Stomach (tissue), 9 donors: ENCODE results near the gene SLC35C1. TPM values are rescaled to one million over a fixed set of nuclear protein-coding genes. Genes with fewer than 3 reads are reported as not detected.

ENCODE experiments used
- DNase-seq, 2 donors: peaks; one replicate each; pipeline versions ENCODE4 v3.0.0 to v3.0.0-alpha.2; 2013 to 2019
- H3K27ac ChIP-seq, 5 donors: fragments of 200-600 bp in 4 of 5; sonication (generic) in 4 of 5; one replicate each; pipeline ENCODE4 v1.5.1; 2013 to 2019; ENCODE audit warnings: mild to moderate bottlenecking in 1 of 5, moderate library complexity in 1 of 5
- H3K27me3 ChIP-seq, 3 donors: fragments of 200-600 bp; sonication (generic); one replicate each; pipeline ENCODE4 v1.5.1; 2017 to 2019; ENCODE audit warnings: mixed run types in 1 of 3
- H3K36me3 ChIP-seq, 4 donors: fragments of 200-600 bp; sonication (generic); 1 replicate in 3 of 4; 2 replicates in 1 of 4; pipeline ENCODE4 v1.5.1; 2016 to 2019
- H3K4me1 ChIP-seq, 4 donors: fragments of 200-600 bp; sonication (generic); one replicate each; pipeline ENCODE4 v1.5.1; 2016 to 2019
- H3K4me3 ChIP-seq, 4 donors: fragments of 200-600 bp; sonication (generic) in 3 of 4; one replicate each; pipeline ENCODE4 v1.5.1; 2016 to 2019; ENCODE audit warnings: mild to moderate bottlenecking in 1 of 4
- H3K9me3 ChIP-seq, 4 donors: fragments of 200-600 bp; sonication (generic); one replicate each; pipeline ENCODE4 v1.5.1; 2016 to 2019
- EP300 ChIP-seq: sonication (generic); formaldehyde crosslinking; IDR thresholded peaks from one replicate; pipeline ENCODE4 v1.6.1; 2017; ENCODE audit warnings: antibody characterized with exemption
- POLR2A ChIP-seq, 4 donors: fragments of 450-650 bp; IDR thresholded peaks; one replicate each; pipeline ENCODE4 v1.6.1; 2016; ENCODE audit warnings: antibody characterized with exemption in 4 of 4, control low read depth in 2 of 4, mild to moderate bottlenecking in 1 of 4, moderate library complexity in 1 of 4
- POLR2AphosphoS5 ChIP-seq, 3 donors: sonication (generic); formaldehyde crosslinking; IDR thresholded peaks; one replicate each; pipeline ENCODE4 v1.6.1; 2016; ENCODE audit warnings: antibody characterized with exemption in 3 of 3
- WGBS, 5 donors: extraction: QIAGEN DNeasy Blood & Tissue Kit in 3 of 5; methylation state at CpG; one replicate each; pipeline versions ENCODE4 v1.1.5 to v1.1.7; 2013 to 2018; 5-methylcytosine and 5-hydroxymethylcytosine counted together
- intact Hi-C: fragments of 100-400 bp; cut with DNase I; formaldehyde crosslinking; loops from one replicate; pipeline ENCODE4 v1.15.1; 2023; ENCODE audit warnings: low total_unique reads
- polyA plus RNA-seq, 3 donors: library from polyadenylated mRNA; stranded (reverse); fragments of 200-250 nt; gene quantifications; one replicate each; pipeline ENCODE4 v1.2.3, GENCODE V29; 2013
- total RNA-seq, 5 donors: library from RNA; depleted of rRNA; stranded (reverse); fragments of >200 nt; gene quantifications; one replicate each; pipeline versions ENCODE4 v1.1.0 to v1.2.3, GENCODE V29; 2014 to 2016
- TF ChIP-seq, protein P1 (sequence below), 7 experiments: fragments of 450-650 bp in 4 of 7; fragments of 200-600 bp in 3 of 7; sonication (generic) in 3 of 7; IDR thresholded peaks; one replicate each; pipeline ENCODE4 v1.5.1; 2016 to 2019; ENCODE audit warnings: antibody characterized with exemption in 7 of 7, control low read depth in 2 of 7, mild to moderate bottlenecking in 1 of 7
- donor health status: healthy with polysubstance abuse.
- donor health status: Bipolar disorder and iron deficiency.
- donor health status: healthy.

Gene SLC35C1
- total and polyA plus RNA-seq, 8 donors: 7.6 to 21.4 (median 9.4) TPM

DNA sequence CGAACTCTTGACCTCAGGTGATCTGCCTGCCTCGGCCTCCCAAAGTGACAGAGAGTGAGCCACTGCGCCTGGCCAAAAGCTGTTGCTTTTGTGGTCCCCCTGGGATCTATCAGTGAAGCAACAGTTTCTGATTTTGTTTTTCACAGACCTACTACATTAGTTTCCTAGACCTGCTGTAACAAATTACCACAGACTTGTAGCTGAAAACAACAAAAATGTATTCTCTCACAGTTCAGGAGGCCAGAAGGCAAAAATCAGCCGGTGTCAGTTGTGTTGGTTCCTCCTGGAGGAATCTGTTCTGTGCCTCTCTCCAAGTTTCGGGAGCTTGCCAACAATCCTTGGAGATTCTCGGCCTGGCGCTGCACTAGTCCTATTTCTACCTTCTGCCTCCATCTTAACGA, 8.5 kb upstream of the SLC35C1 start:
- Histone ChIP-seq H3K27ac (no peak overlapping the region), H3K9me3 (no peaks in the 10 kb centered on the region), H3K36me3 (no peaks in the 10 kb centered on the region), H3K27me3 (peaks cover 0 to 14% (median 0%) of the 10 kb centered on the region in 3 donors), H3K4me1 (peaks cover 0 to 7% (median 4%) of the 10 kb centered on the region in 4 donors), H3K4me3 (no peak overlapping the region)
- TF ChIP-seq, protein P1, sequence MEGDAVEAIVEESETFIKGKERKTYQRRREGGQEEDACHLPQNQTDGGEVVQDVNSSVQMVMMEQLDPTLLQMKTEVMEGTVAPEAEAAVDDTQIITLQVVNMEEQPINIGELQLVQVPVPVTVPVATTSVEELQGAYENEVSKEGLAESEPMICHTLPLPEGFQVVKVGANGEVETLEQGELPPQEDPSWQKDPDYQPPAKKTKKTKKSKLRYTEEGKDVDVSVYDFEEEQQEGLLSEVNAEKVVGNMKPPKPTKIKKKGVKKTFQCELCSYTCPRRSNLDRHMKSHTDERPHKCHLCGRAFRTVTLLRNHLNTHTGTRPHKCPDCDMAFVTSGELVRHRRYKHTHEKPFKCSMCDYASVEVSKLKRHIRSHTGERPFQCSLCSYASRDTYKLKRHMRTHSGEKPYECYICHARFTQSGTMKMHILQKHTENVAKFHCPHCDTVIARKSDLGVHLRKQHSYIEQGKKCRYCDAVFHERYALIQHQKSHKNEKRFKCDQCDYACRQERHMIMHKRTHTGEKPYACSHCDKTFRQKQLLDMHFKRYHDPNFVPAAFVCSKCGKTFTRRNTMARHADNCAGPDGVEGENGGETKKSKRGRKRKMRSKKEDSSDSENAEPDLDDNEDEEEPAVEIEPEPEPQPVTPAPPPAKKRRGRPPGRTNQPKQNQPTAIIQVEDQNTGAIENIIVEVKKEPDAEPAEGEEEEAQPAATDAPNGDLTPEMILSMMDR (IDR thresholded peaks at IDR 0.05): no peak
- no peak for TF ChIP-seq POLR2A (IDR thresholded peaks at IDR 0.05)
- no peak for TF ChIP-seq EP300
- no peak for TF ChIP-seq POLR2AphosphoS5 (IDR thresholded peaks at IDR 0.05)
- intact Hi-C loops: no loop called here
- DNase-seq: no peak
- 90 to 96% (median 94%) methylated on average over 7 to 8 of the region's 8 CpGs for WGBS, 5 donors

DNA sequence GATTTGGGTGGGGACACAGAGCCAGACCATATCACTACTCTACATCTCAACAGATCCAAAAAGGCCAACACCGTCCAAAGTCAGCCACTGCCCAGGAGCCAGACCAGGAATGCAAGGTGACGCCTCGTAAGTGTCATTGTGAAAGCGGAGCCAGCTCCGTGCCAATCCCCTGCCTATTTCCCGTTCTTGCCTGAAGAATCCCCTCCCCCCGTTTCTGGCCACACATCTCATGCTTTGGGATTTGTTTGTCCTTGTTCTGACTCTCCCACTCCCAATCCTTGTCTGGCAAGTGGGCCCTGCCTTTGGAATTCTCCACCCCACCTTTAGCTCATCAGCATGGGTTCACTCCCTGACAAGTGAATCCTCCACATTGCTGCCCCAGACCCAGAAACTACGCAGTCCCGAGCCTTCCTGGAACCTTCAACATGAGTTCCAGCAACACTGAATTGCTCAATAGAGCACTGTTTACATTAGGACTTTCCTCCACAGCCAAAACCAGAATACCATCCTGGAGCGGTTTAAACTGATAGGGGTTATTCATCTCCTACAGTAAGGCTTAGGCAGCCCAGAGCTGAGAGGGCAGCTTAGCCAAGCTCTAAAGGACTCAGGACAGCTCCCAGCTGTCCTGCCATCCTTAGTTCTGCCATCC, 6.0 kb upstream of the SLC35C1 start:
- no peaks in the 10 kb centered on the region for H3K9me3 ChIP-seq
- no peaks in the 10 kb centered on the region for H3K36me3 ChIP-seq
- H3K4me1 ChIP-seq: peaks cover 0 to 18% (median 9%) of the 10 kb centered on the region in 4 donors
- intact Hi-C loops: no loop called here
- DNase-seq: peak in 1 of 2 donors; percentile 25
- TF ChIP-seq POLR2A (IDR thresholded peaks at IDR 0.05): no peak
- TF ChIP-seq POLR2AphosphoS5 (IDR thresholded peaks at IDR 0.05): peak in 1 of 3 donors; percentile 10
- H3K4me3 ChIP-seq: no peak overlapping the region
- H3K27ac ChIP-seq: no peak overlapping the region
- no peaks in the 10 kb centered on the region for H3K27me3 ChIP-seq
- 70 to 75% (median 72%) methylated on average over 10 of the region's 10 CpGs for WGBS, 5 donors

DNA sequence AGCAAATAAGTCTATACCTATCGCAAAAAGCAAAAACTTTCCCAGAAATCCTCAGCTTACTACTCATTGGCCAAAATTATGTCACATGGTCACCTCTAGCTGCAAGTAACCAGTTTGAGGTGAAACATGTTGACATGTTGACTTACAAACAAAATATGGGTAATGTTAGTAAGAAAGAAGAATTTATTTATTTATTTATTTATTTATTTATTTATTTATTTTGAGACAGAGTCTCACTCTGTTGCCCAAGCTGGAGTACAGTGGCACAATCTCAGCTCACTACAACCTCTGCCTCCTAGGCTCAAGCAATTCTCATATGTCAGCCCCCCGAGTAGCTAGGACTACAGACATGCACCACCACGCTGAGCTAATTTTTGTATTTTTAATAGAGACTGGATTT, 5.4 kb upstream of the SLC35C1 start:
- no peak overlapping the region for H3K4me3 ChIP-seq
- peaks cover 0 to 16% (median 11%) of the 10 kb centered on the region in 4 donors for H3K4me1 ChIP-seq
- intact Hi-C loops: no loop called here
- no peaks in the 10 kb centered on the region for H3K27me3 ChIP-seq
- no peaks in the 10 kb centered on the region for H3K36me3 ChIP-seq
- 95 to 98% (median 97%) methylated on average over 3 of the region's 3 CpGs for WGBS, 5 donors
- H3K9me3 ChIP-seq: no peaks in the 10 kb centered on the region
- H3K27ac ChIP-seq: no peak overlapping the region
- DNase-seq: no peak
- TF ChIP-seq POLR2A (IDR thresholded peaks at IDR 0.05) (no peak), POLR2AphosphoS5 (IDR thresholded peaks at IDR 0.05) (no peak), EP300 (no peak)
- TF ChIP-seq, protein P1 (IDR thresholded peaks at IDR 0.05): no peak

DNA sequence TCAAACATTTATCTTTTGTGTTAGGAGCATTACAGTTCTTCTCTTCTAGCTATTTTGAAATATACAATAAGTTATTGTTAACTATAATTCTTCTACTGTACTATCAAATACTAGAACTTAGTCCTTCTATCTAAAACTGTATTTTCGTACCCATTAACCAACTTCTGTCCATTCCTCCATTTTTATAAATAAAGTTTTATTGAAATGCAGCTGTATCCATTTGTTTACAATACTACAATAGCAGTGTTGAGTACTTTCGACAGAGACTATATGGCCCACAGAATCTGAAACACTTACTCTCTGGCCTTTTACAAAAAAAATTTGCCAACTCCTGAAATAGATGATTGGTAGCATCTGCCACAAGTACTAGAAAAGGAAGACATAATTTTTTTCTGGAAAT, 4.7 kb upstream of the SLC35C1 start:
- TF ChIP-seq EP300: no peak
- TF ChIP-seq POLR2AphosphoS5 (IDR thresholded peaks at IDR 0.05): no peak
- TF ChIP-seq, protein P1 (IDR thresholded peaks at IDR 0.05): no peak
- TF ChIP-seq POLR2A (IDR thresholded peaks at IDR 0.05): no peak
- DNase-seq: no peak
- intact Hi-C loops: no loop called here
- H3K27me3 ChIP-seq: no peaks in the 10 kb centered on the region
- peaks cover 0 to 16% (median 10%) of the 10 kb centered on the region in 4 donors for H3K4me1 ChIP-seq
- no peak overlapping the region for H3K27ac ChIP-seq
- no peaks in the 10 kb centered on the region for H3K36me3 ChIP-seq
- WGBS, 5 donors: 90 to 97% (median 91%) methylated on average over 2 of the region's 2 CpGs
- H3K4me3 ChIP-seq: no peak overlapping the region
- no peaks in the 10 kb centered on the region for H3K9me3 ChIP-seq

DNA sequence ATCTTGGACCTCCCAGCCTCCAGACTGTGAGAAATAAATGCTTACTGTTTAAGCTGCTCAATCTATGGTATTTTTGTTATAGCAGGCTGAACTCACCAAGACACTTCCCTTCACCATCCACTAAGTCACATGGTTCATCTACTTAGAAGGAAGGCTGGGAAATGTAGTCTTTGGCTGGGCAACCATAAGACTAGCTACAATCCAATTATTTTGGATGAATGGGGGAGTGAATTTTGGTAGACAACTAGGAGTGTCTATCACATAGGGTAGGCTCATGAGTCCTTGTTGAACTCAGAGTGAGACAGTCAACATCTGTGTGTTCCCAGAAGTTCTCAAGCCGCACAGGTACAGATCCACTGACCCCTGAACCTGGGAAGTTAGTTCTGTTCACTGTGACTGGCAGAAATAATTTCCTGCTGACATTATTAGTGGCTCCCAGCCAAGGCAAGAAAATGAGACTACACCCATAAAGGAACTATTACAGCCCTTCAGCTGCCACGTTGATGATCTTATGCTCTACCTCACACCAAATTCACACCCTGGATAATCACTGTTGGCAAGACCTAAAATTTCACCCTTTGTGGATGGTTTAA, 3.1 kb upstream of the SLC35C1 start:
- H3K27ac ChIP-seq: peak overlapping the region in 4 of 5 donors; percentile 21 to 67 (median 47)

More for the DNA sequence above, 3.1 kb upstream of the SLC35C1 start:
- 36 to 53% (median 42%) methylated on average over 2 of the region's 2 CpGs for WGBS, 5 donors
- Histone ChIP-seq H3K4me3 (no peak overlapping the region), H3K36me3 (no peaks in the 10 kb centered on the region), H3K9me3 (no peaks in the 10 kb centered on the region), H3K4me1 (peaks cover 14 to 31% (median 24%) of the 10 kb centered on the region in 4 donors), H3K27me3 (no peaks in the 10 kb centered on the region)
- peak; percentile 32 to 78 for DNase-seq
- intact Hi-C loops: no loop called here
- peak in 2 of 3 donors; percentile 8 to 18 for TF ChIP-seq POLR2AphosphoS5 (IDR thresholded peaks at IDR 0.05)
- TF ChIP-seq, protein P1 (IDR thresholded peaks at IDR 0.05): no peak
